ENCODE data around the gene PANX1.

DNA sequence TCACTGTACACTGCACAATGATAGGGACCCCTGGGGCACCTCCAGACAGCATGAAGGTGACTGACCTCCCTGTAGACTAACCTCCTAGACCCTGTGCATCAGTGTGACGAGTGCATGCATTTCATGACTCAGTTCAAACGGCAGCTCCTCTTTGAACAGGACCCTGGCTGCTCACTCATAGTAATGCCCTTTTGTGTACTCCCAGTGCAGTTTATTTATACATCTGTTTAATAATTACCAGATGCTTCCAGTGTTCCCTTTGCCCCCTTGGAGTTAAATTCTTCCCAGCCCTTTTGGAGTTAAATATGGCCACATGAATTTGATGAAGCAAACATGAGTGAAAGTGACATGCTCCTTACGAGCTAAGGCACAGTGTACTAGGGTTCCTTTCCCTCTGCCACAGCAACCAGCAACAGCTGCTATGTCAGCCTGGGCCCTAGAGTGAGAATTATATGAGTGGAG is 72.4 kb downstream of the PANX1 start:
- TF ChIP-seq GATA2 (IDR thresholded peaks at IDR 0.05; ENCODE audit: low read depth, low read length) (no peak), GATA3 (IDR thresholded peaks at IDR 0.05; ENCODE audit: low read depth, low read length) (no peak)
